IPS-15b (cell line): Measurements from ENCODE around the gene FBXO8.
"Not testable (repeated sequence)": the region's sequence is repeated elsewhere in the genome, so short reads cannot be mapped to it uniquely, and the experiment has no call there.

ENCODE experiments used
- H3K27me3 ChIP-seq: one replicate; pipeline ENCODE4 v1.6.1; 2013; ENCODE audit warnings: low read length; ENCODE audit not compliant: control insufficient read depth, insufficient read depth
- H3K36me3 ChIP-seq: one replicate; pipeline ENCODE4 v1.6.1; 2013; ENCODE audit warnings: low read length; ENCODE audit not compliant: control insufficient read depth, insufficient read depth
- H3K4me1 ChIP-seq: one replicate; pipeline ENCODE4 v1.6.1; 2013; ENCODE audit warnings: mild to moderate bottlenecking, low read length; ENCODE audit not compliant: control insufficient read depth, insufficient read depth
- H3K4me3 ChIP-seq: one replicate; pipeline ENCODE4 v1.5.1; 2013; ENCODE audit warnings: low read depth, low read length
- H3K9ac ChIP-seq: one replicate; pipeline ENCODE4 v1.6.1; 2013; ENCODE audit warnings: low read depth, mild to moderate bottlenecking, low read length
- H3K9me3 ChIP-seq: one replicate; pipeline ENCODE4 v1.6.1; 2013; ENCODE audit warnings: mild to moderate bottlenecking, low read length; ENCODE audit not compliant: control insufficient read depth, insufficient read depth

The FBXO8 gene

DNA sequence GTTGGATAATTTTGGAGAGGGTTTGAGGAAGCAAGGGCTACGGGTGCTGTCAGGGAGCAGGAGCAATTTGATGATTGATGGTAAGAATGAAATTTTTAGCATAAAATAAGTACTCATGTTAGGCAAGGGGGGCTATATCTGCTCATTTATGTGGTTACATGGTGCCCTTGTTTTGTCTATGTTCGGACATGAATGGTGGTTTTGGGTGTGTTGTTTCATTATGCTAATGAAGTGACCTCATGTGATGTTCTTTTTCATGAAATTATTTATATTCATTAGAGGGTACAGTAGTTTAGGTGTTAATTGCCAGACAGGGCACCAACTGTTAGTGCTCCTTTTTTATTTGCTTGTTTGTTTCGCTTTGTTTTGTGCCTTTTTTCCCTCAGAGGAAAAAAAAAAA lies 29.5 kb upstream of the FBXO8 start:
- Histone ChIP-seq H3K9me3 (no peaks in the 10 kb centered on the region), H3K4me3 (no peak overlapping the region), H3K4me1 (no peaks in the 10 kb centered on the region), H3K27me3 (no peaks in the 10 kb centered on the region), H3K9ac (no peak overlapping the region), H3K36me3 (no peaks in the 10 kb centered on the region)

DNA sequence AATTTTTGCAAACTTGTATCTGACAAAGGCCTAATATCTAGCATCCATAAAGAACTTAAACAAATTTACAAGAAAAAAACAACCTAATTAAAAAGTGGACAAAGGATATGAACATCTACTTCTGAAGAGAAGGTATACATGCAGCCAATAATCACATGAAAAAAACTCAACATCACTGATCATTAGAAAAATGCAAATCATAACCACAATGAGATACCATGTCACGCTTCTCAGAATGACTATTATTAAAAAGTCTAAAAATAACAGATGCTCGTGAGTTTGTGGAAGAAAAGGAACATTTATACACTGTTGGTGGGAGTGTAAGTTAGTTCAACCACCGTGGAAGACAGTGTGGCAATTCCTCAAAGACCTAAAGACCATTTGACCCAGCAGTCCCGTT lies 24.2 kb upstream of the FBXO8 start:
- Histone ChIP-seq H3K27me3 (no peaks in the 10 kb centered on the region), H3K36me3 (no peaks in the 10 kb centered on the region), H3K4me3 (no peak overlapping the region), H3K9me3 (no peaks in the 10 kb centered on the region), H3K4me1 (no peaks in the 10 kb centered on the region), H3K9ac (no peak overlapping the region)

DNA sequence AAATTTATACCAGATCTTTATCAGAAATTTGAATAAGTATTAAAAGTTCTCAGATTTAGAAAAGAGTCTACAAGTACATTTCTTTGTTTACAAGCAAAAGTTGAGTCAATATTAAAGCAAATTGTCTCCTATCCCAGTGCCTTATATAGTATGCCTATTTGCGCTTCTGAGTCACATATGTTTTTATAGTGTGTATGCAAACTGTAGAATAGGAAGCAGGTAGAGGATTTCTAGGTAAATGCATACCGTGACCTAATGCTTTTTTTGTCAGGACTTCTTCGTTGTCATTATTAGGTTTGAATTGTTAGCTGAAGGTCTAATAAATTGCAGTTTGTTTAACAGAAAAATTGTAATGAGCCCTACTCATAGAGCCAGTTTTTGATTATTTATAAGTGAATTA lies 22.5 kb upstream of the FBXO8 start:
- no peaks in the 10 kb centered on the region for H3K36me3 ChIP-seq
- H3K4me3 ChIP-seq, result no peak overlapping the region
- H3K9me3 ChIP-seq, result no peaks in the 10 kb centered on the region

DNA sequence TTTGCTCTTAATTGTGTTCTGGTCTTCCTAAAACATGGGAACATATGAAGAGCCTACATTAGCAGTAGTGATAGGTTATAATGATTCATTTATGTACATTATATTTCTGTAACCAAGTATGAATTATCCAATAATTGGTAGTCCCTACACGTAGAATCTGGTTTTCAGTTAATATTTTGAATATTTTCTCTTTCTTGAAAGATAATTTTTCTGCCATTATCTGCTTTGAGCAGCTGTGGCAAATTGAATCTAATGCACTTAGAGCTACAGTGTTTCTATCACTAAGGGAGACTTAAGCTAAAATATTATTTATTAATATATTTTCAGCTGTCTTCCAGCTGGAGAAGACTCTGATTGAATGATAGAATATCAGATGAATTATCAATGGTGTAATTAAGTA lies 21.2 kb upstream of the FBXO8 start:
- Histone ChIP-seq H3K27me3 (no peaks in the 10 kb centered on the region), H3K9ac (no peak overlapping the region), H3K36me3 (no peaks in the 10 kb centered on the region), H3K4me1 (no peaks in the 10 kb centered on the region), H3K9me3 (no peaks in the 10 kb centered on the region), H3K4me3 (no peak overlapping the region)

More for the DNA sequence above, 22.5 kb upstream of the FBXO8 start:
- Histone ChIP-seq H3K9ac (no peak overlapping the region), H3K27me3 (no peaks in the 10 kb centered on the region), H3K4me1 (no peaks in the 10 kb centered on the region)

DNA sequence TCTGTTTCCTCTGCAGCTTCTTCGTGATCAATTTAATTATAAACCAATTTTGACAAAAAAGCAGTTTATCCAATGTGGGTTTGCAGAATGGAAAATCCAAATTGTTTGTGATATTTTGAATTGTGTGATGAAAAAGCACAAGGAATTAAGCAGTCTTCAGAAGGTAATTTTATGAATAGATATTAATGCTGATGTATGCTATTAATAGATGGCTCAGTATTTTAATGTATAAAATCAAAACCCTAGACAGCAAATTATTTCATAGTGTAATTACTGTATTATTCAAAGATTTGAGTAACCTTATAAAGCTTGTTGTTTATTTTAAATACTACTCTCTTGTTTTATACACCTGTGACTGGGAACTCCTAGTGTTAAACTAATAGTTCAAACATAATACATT lies 20.2 kb upstream of the FBXO8 start:
- Histone ChIP-seq H3K4me1 (no peaks in the 10 kb centered on the region), H3K27me3 (no peaks in the 10 kb centered on the region), H3K4me3 (no peak overlapping the region), H3K9ac (no peak overlapping the region), H3K9me3 (no peaks in the 10 kb centered on the region), H3K36me3 (no peaks in the 10 kb centered on the region)

DNA sequence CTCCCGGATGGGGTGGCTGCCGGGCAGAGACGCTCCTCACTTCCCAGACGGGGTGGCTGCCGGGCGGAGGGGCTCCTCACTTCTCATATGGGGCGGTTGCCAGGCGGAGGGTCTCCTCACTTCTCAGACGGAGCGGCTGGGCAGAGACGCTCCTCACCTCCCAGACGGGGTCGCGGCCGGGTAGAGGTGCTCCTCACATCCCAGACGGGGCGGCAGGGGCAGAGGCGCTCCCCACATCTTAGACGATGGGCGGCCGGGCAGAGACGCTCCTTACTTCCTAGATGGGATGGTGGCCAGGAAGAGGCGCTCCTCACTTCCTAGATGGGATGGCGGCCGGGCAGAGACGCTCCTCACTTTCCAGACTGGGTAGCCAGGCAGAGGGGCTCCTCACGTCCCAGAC lies 11.7 kb upstream of the FBXO8 start:
- H3K4me3 ChIP-seq, H3K36me3 ChIP-seq, H3K4me1 ChIP-seq, H3K27me3 ChIP-seq, H3K9me3 ChIP-seq, H3K9ac ChIP-seq: not testable (repeated sequence)

DNA sequence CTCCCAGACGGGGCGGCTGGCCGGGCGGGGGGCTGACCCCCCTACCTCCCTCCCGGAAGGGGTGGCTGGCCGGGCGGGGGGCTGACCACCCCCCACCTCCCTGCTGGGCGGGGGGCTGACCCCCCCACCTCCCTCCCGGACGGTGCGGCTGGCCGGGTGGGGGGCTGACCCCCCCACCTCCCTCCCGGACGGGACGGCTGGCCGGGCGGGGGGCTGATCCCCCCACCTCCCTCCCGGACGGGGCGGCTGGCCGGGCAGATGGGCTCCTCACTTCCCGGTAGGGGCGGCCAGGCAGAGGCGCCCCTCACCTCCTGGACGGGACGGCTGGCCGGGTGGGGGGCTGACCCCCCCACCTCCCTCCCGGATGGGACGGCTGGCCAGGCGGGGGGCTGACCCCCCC lies 11.2 kb upstream of the FBXO8 start:
- H3K4me1 ChIP-seq, H3K36me3 ChIP-seq, H3K4me3 ChIP-seq, H3K9me3 ChIP-seq, H3K27me3 ChIP-seq, H3K9ac ChIP-seq: not testable (repeated sequence)

DNA sequence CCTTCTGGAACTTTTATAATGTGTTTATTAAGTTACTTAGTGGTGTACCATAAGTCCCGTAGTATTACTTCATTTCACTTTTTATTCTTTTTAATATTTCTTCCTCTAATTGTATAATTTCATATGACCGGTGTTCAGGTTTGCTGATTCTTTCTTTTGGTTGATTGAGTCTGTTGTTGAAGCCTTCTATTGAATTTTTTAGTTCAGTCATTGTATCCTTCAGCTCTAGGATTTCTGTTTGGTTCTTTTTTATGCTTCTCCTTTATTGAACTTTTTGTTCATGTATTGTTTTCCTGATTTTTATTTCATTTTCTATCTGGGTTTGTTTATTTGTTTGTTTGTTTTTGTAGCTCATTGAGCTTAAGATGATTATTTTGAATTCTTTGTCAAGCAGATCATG lies 9.0 kb upstream of the FBXO8 start:
- Histone ChIP-seq H3K9me3 (no peaks in the 10 kb centered on the region), H3K27me3 (no peaks in the 10 kb centered on the region), H3K4me3 (no peak overlapping the region), H3K9ac (no peak overlapping the region), H3K4me1 (no peaks in the 10 kb centered on the region), H3K36me3 (no peaks in the 10 kb centered on the region)

DNA sequence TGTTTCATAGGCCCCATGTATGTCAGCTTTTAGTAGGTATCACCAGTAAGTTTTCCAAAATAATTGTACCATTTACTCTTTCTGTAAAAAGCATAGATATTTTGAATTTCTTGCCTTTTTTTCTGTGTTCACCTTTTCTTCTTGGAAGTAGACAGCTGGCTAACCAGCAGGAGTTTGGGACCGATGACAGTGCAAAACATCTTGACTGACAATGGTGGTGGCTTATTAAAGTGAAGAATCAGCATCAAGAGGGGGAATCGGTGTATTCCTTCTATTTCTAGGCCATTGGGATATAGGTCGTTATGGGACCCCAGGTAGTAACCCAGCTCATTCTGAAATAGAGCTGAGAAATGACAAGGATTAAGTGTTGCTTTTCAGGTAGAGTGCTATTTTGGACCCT lies 3.4 kb upstream of the FBXO8 start:
- Histone ChIP-seq H3K27me3 (no peaks in the 10 kb centered on the region), H3K9me3 (no peaks in the 10 kb centered on the region), H3K36me3 (no peaks in the 10 kb centered on the region), H3K4me3 (no peak overlapping the region), H3K9ac (no peak overlapping the region), H3K4me1 (no peaks in the 10 kb centered on the region)

DNA sequence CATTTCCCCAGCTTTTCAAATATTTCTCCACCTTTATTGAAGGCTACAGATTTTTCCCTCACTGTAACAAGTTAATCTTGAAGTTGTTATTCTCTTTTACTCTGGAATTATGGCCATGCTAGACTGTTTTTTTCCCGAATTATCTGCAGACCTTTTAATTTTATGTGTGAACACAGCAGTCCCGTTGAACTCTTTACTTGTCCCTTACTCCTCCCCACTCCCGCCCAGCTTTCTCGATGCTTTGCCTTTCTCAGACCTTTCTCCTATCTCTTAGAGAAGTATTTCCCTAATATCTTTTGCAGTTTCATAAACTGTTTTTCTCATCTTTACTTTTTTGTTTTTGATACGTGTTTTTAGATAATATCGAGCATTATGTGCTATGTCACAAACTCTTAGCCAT lies 1.0 kb upstream of the FBXO8 start:
- peak overlapping the region; percentile 99 for H3K4me3 ChIP-seq
- no peaks in the 10 kb centered on the region for H3K4me1 ChIP-seq
- no peaks in the 10 kb centered on the region for H3K9me3 ChIP-seq
- no peaks in the 10 kb centered on the region for H3K36me3 ChIP-seq
- H3K9ac ChIP-seq, result peak overlapping the region; percentile 100
- no peaks in the 10 kb centered on the region for H3K27me3 ChIP-seq

DNA sequence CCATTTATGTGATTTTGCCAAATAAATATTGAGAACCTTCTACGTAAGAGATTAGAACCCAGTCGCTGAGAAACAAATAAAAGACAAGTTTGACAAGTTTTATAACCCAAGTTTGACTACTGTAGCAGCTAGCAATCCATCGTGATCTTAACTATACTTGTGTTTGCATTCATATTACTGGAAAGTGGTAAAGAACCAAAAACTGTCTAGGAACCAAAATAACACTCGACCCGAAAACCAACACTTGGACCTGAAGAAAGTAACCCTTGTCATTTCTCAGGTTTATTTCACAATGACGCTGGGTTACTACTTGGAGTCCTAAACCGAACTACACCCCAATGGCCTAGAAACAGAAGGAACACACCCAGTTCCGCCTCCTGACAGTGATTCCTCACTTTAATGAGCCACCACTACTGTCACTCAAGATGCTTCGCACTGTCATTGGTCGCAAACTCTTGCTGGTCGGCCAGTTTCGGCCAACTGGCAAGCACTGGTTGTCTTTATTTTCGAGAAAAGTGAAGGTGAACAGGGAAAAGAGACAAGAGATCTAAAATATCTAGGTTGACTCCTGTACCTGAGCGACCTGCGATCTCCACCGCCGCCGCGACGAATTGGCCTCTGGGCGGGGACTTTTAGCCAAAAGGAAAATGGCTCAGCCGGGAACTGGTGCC lies 496 bp downstream of the FBXO8 start:
- Histone ChIP-seq H3K4me3 (peak overlapping the region; percentile 99), H3K27me3 (no peaks in the 10 kb centered on the region), H3K9me3 (no peaks in the 10 kb centered on the region), H3K9ac (peak overlapping the region; percentile 100), H3K36me3 (no peaks in the 10 kb centered on the region), H3K4me1 (no peaks in the 10 kb centered on the region)

DNA sequence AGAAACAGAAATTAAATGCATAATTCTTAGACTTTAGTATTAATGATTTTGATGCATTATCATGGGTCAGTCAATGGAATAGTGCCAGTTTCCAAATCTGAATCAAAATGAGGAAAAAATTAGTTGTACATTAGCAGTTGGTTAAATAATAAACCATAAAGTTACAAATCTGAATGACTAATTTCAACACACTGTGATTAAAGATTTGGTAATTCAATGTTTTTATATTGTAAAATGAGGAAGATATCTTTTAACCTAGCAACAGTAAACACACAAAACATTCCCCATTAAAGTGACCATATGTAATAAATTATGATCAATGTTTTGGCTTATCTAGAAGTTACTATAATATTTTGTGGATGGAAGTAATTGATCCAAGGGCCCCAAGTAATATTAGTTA lies 1.6 kb downstream of the FBXO8 start:
- no peaks in the 10 kb centered on the region for H3K9me3 ChIP-seq
- no peaks in the 10 kb centered on the region for H3K27me3 ChIP-seq
- no peak overlapping the region for H3K9ac ChIP-seq
- H3K4me3 ChIP-seq, result no peak overlapping the region
- no peaks in the 10 kb centered on the region for H3K36me3 ChIP-seq
- H3K4me1 ChIP-seq, result no peaks in the 10 kb centered on the region
